HUDEP-2 (cell line): ENCODE data around the gene GPR35.
"Not testable (repeated sequence)": the region's sequence is repeated elsewhere in the genome, so short reads cannot be mapped to it uniquely, and the experiment has no call there.

ENCODE experiments used
- DNase-seq, 76 experiments: peaks; one replicate each; lab custom pipeline; 2025; ENCODE audit not compliant: unreplicated experiment in 76 of 76; lab: John Stamatoyannopoulos, UW

The GPR35 gene

GRCh38 chr2:240650254-240650965 lies 25.1 kb downstream of the GPR35 start:
- DNase-seq = no peak

GRCh38 chr2:240651185-240651584 lies 25.9 kb downstream of the GPR35 start:
- DNase-seq = no peak

GRCh38 chr2:240655931-240656886 lies 30.9 kb downstream of the GPR35 start:
- DNase-seq = no peak

- not testable (repeated sequence) for DNase-seq
Observed at GRCh38 chr2:240659883-240660282, 34.6 kb downstream of the GPR35 start.

DNA sequence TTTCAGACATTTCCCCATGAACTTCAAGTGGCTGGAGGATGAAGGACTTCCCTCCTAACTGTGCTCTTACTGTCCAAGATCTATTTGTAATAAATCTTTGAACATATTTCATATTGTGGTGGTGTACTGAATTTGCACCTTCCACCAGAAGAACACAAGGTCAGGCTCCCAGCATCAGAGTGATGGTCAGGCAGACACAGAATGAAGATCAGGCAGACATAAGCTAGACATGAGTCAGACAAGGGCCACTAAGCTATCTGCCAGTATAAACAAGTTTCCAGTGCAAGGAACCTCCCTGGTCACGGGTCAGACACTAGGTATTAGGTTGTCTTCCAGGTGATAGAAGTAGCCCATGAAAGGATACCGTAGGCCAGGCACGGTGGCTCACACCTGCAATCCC lies 37.4 kb downstream of the GPR35 start:
- no peak for DNase-seq

GRCh38 chr2:240663546-240664190 lies 38.4 kb downstream of the GPR35 start:
- DNase-seq = no peak

DNA sequence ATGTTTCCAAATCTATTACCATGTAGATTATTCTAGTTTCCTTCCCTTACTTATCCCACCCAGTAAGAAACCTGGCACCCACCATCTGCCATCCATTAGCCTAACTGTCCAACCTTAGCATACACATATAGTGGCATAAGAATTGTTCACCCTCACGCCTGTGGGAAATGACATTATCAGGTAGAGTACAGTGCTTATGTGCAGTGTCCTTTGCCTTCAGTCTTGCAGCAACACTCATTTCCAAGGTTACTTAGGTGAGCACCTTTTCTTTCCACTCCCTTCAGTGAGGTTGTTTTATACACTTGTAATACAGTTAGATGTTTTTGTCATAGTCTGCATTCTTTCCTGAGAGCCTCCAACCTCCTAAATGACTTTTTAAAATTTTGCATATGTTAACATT lies 39.3 kb downstream of the GPR35 start:
- no peak for DNase-seq

DNA sequence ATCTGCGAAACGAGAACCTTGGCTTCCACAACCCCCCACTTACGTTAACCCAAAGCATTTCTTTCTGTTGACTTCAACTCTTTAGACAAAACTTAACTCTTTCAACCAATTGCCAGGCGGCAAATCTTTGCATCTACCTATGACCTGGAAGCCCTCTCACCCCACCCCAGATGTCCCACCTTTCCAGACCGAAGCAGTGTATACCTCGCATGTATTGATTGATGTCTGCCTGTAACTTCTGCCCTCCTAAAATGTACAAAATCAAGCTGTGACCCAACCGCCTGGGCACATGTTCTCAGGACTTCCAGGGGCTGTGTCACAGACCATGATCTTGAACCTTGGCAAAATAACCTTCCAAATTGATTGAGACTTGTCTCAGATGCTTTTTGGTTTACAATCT lies 45.1 kb downstream of the GPR35 start:
- DNase-seq = no peak

DNA sequence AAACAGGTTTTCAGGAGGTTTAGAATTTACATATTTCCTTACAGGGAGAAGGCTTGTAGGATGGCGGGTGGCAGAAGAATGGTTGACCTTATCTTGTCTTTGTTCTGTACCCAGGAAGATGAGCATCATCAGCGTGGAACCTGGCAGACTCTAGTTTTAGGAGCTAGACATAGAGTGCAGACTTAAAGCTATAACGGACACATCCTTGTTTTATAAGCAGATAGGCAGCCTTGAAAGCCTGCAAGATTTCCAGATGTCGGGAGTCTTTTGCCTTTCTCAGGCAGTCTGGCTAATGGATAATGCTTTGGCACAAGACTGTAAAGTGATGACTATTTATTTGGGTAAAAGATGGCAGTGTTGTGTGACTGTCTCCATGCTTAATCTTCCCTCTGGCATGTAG lies 45.7 kb downstream of the GPR35 start:
- no peak for DNase-seq

DNA sequence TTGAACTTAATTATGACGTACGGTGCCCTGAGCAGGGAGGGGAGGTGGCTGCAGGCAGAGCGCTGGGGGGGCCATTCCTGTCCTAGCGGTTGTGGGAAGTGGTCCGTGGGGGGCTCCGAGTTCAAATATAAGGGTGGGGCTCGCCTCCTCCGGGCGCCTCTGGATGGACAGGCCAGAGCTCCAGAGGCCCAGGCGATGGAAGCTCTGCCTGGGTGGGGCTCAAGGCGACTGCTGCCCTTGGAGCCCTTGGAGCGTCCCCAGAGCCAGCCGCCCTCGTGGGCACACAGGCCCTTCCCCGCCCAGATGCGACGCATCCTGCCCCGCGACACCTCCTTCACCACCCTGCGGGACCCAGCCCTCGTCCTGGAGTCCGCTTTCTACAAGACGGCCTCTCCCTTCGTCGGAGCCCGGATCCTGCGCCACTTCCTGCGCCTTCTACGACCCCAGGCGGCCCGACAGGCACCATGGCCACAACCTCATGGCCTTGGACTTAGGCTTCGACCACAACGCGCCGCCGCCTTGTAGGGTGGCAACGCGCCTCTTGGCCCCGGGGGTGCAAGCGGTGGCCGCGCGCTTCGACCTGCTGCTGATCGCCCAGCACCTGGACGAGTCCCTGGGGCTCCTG lies 46.9 kb downstream of the GPR35 start:
- DNase-seq = no peak

GRCh38 chr2:240672701-240673190 lies 47.5 kb downstream of the GPR35 start:
- no peak for DNase-seq

DNA sequence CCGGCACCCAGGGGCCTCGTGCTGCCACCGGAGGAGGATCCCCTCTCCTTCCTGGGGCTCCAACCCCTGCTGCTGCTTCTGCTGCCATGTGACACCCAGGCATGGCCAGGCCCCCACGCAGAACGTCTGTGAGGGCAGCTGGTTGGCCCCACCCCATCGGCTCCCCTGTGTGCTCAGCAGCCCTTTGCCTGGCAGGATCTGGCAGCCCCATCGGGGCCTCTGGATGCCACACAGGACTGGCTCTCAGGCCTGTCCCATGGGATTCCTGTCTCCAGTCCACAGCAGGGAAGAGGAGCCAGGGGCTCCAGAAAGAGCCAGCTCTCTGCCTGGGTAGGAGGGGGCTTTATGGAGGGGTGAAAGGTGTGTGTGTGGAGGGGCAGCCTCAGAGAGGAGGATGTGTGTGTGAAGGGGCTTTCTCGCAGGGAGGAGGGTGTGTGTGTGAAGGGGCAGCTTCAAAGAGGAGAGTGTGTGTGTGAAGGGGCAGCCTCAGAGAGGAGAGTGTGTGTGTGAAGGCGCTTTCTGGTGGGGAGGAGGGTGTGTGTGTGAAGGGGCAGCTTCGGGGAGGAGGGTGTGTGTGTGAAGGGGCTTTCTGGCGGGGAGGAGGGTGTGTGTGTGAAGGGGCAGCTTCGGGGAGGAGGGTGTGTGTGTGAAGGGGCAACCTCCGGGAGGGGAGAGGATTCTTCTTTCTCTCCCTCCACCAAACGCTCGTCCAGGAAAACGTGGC lies 49.3 kb downstream of the GPR35 start:
- DNase-seq = not testable (repeated sequence)

DNA sequence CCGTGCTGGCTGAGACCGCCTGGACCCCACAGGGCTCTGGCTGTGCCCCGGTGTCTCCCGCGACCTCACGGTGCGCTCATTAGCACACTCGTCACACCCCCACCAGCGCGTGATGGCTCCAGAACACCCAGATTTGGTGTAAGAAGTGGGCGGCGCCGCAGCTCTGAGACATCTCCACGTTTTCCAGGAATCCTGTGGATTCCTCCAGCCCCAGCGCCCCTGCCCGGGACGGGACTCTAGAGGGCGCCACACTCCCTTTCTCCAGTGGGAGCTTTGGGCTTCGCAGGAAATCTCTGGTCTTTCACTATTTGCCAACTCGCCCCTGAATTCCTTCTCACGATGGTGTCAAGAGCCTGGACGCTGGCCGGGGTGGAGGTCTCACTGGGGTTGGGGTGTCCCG lies 50.1 kb downstream of the GPR35 start:
- not testable (repeated sequence) for DNase-seq

DNA sequence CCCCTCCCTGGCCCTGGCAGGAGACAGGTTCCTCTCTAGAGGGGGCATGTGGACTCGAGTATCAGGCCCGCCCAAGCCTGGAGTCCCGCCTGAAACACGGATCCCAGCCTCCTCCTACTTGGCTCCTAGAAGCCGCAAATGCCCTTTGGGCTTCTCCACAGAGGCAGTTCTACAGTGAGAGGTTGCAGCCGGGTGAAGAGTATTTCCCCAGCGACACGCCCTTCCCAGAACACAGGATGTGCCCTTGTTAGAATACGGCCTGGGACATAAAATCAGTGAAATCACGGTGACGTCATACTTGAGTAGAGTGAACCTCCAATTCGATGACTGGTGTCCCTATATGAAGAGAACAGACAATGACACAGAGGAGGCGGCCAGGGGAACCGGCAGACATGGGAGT lies 52.8 kb downstream of the GPR35 start:
- DNase-seq = not testable (repeated sequence)

GRCh38 chr2:240678909-240679308 lies 53.6 kb downstream of the GPR35 start:
- DNase-seq = not testable (repeated sequence)

GRCh38 chr2:240680185-240680584 lies 54.9 kb downstream of the GPR35 start:
- not testable (repeated sequence) for DNase-seq
